A549 (cell line): Measurements from ENCODE around the gene COL26A1.

Source experiments
- CHD2 ChIP-seq: fragments of 150-350 bp; IDR thresholded peaks from 2 replicates; pipeline ENCODE4 v1.6.1; 2014; ENCODE audit warnings: low read length; ENCODE audit not compliant: partially characterized antibody
- CHD4 ChIP-seq: fragments of 200-600 bp; sonication (generic); IDR thresholded peaks from 2 replicates; pipeline ENCODE4 v1.6.1; 2016; ENCODE audit warnings: antibody characterized with exemption, mild to moderate bottlenecking, borderline replicate concordance
- EP300 ChIP-seq, 2 experiments: fragments of >200 bp; sonication (Bioruptor Twin); formaldehyde crosslinking; IDR thresholded peaks; 2 replicates in 1 of 2; 3 replicates in 1 of 2; pipeline ENCODE4 v1.6.1; 2016 to 2017
- MAFK ChIP-seq: fragments of 450-650 bp; IDR thresholded peaks from 2 replicates; pipeline ENCODE4 v1.6.1; 2014; ENCODE audit not compliant: partially characterized antibody
- POLR2A ChIP-seq: IDR thresholded peaks from 2 replicates; pipeline ENCODE4 v1.6.1; 2012; ENCODE audit warnings: mild to moderate bottlenecking, low read length
- RFX5 ChIP-seq: fragments of 450-650 bp; IDR thresholded peaks from 2 replicates; pipeline ENCODE4 v1.7.1; 2014; ENCODE audit warnings: antibody characterized with exemption, mild to moderate bottlenecking, moderate library complexity
- SMC3 ChIP-seq: fragments of >200 bp; sonication (Bioruptor Twin); formaldehyde crosslinking; IDR thresholded peaks from 3 replicates; pipeline ENCODE4 v1.6.1; 2018; ENCODE audit warnings: inconsistent platforms
- TF ChIP-seq, protein P1 (sequence below): fragments of >200 bp; sonication (Bioruptor Twin); formaldehyde crosslinking; IDR thresholded peaks from 3 replicates; pipeline ENCODE4 v1.5.1; 2016
- TF ChIP-seq, protein P2 (sequence below): fragments of 150-350 bp; IDR thresholded peaks from 2 replicates; pipeline ENCODE4 v1.6.1; 2014; ENCODE audit warnings: low read depth, mild to moderate bottlenecking, low read length

GRCh38 chr7:101563943-101564777, 201.5 kb downstream of the COL26A1 start:
- TF ChIP-seq RFX5: no peak
- TF ChIP-seq, protein P1, sequence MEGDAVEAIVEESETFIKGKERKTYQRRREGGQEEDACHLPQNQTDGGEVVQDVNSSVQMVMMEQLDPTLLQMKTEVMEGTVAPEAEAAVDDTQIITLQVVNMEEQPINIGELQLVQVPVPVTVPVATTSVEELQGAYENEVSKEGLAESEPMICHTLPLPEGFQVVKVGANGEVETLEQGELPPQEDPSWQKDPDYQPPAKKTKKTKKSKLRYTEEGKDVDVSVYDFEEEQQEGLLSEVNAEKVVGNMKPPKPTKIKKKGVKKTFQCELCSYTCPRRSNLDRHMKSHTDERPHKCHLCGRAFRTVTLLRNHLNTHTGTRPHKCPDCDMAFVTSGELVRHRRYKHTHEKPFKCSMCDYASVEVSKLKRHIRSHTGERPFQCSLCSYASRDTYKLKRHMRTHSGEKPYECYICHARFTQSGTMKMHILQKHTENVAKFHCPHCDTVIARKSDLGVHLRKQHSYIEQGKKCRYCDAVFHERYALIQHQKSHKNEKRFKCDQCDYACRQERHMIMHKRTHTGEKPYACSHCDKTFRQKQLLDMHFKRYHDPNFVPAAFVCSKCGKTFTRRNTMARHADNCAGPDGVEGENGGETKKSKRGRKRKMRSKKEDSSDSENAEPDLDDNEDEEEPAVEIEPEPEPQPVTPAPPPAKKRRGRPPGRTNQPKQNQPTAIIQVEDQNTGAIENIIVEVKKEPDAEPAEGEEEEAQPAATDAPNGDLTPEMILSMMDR: no peak
- no peak for TF ChIP-seq POLR2A
- TF ChIP-seq, protein P2, sequence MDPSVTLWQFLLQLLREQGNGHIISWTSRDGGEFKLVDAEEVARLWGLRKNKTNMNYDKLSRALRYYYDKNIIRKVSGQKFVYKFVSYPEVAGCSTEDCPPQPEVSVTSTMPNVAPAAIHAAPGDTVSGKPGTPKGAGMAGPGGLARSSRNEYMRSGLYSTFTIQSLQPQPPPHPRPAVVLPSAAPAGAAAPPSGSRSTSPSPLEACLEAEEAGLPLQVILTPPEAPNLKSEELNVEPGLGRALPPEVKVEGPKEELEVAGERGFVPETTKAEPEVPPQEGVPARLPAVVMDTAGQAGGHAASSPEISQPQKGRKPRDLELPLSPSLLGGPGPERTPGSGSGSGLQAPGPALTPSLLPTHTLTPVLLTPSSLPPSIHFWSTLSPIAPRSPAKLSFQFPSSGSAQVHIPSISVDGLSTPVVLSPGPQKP: no peak
- TF ChIP-seq CHD4: no peak
- no peak for TF ChIP-seq CHD2
- TF ChIP-seq MAFK: no peak
- no peak for TF ChIP-seq SMC3
- TF ChIP-seq EP300 (IDR thresholded peaks at IDR 0.05): no peak
